Kidney tubule cell (primary cell): ENCODE measurements around the gene CD248.
"Not testable (repeated sequence)": the region's sequence is repeated elsewhere in the genome, so short reads cannot be mapped to it uniquely, and the experiment has no call there.

Experiments used
- DNase-seq: peaks from one replicate; pipeline ENCODE4 v3.0.0-alpha.2; 2018; ENCODE audit warnings: low spot score

The CD248 gene

GRCh38 chr11:66313321-66314185 lies 3.3 kb downstream of the CD248 start:
- no peak for DNase-seq

- DNase-seq: peak; percentile 97
Observed at GRCh38 chr11:66312549-66313320, 4.1 kb downstream of the CD248 start.

- peak; percentile 92 for DNase-seq
Observed at GRCh38 chr11:66311965-66312548, 4.8 kb downstream of the CD248 start.

GRCh38 chr11:66311470-66311964 lies 5.3 kb downstream of the CD248 start:
- no peak for DNase-seq

GRCh38 chr11:66310803-66311440 lies 5.9 kb downstream of the CD248 start:
- DNase-seq: not testable (repeated sequence)

- DNase-seq: no peak
Observed at GRCh38 chr11:66310324-66310723, 6.5 kb downstream of the CD248 start.

- no peak for DNase-seq
Observed at GRCh38 chr11:66309475-66309874, 7.4 kb downstream of the CD248 start.

- DNase-seq: no peak
Observed at GRCh38 chr11:66302656-66303055, 14.2 kb downstream of the CD248 start.

- no peak for DNase-seq
Observed at GRCh38 chr11:66299186-66299585, 17.7 kb downstream of the CD248 start.

- DNase-seq: no peak
Observed at GRCh38 chr11:66297610-66298009, 19.2 kb downstream of the CD248 start.

- DNase-seq: no peak
Observed at GRCh38 chr11:66294626-66295620, 21.9 kb downstream of the CD248 start.

GRCh38 chr11:66293777-66294625 lies 22.8 kb downstream of the CD248 start:
- DNase-seq: no peak

- no peak for DNase-seq
Observed at GRCh38 chr11:66293352-66293751, 23.5 kb downstream of the CD248 start.

- DNase-seq: no peak
Observed at GRCh38 chr11:66292543-66293332, 24.1 kb downstream of the CD248 start.

- no peak for DNase-seq
Observed at GRCh38 chr11:66291706-66292542, 24.9 kb downstream of the CD248 start, which contains the start of gene TMEM151A. Gene TMEM151A (plus strand): TSS chr11:66291894. CDS start chr11:66292014, 120 bp downstream.

GRCh38 chr11:66291303-66291705 lies 25.5 kb downstream of the CD248 start:
- no peak for DNase-seq

- DNase-seq: no peak
Observed at GRCh38 chr11:66290330-66290621, 26.6 kb downstream of the CD248 start.
